ENCODE results near the gene POGLUT3. TPM values are rescaled to one million over a fixed set of nuclear protein-coding genes. Genes with fewer than 3 reads are reported as not detected.

POGLUT3 gene
- polyA plus RNA-seq, 1 donor = 41.7 TPM

Other genes with a start within 250 kb of the POGLUT3 start
- 0.70 TPM for gene C11orf65, start 30.9 kb downstream of the POGLUT3 start, polyA plus RNA-seq (ENCODE audit: insufficient read length)
- 0.43 TPM for gene EXPH5, start 95.4 kb upstream of the POGLUT3 start, polyA plus RNA-seq (ENCODE audit: insufficient read length)
- 20.7 TPM for gene DDX10, start 166.7 kb upstream of the POGLUT3 start, polyA plus RNA-seq (ENCODE audit: insufficient read length)